ENCODE results near the gene ZNF19.

ZNF19 gene

DNA sequence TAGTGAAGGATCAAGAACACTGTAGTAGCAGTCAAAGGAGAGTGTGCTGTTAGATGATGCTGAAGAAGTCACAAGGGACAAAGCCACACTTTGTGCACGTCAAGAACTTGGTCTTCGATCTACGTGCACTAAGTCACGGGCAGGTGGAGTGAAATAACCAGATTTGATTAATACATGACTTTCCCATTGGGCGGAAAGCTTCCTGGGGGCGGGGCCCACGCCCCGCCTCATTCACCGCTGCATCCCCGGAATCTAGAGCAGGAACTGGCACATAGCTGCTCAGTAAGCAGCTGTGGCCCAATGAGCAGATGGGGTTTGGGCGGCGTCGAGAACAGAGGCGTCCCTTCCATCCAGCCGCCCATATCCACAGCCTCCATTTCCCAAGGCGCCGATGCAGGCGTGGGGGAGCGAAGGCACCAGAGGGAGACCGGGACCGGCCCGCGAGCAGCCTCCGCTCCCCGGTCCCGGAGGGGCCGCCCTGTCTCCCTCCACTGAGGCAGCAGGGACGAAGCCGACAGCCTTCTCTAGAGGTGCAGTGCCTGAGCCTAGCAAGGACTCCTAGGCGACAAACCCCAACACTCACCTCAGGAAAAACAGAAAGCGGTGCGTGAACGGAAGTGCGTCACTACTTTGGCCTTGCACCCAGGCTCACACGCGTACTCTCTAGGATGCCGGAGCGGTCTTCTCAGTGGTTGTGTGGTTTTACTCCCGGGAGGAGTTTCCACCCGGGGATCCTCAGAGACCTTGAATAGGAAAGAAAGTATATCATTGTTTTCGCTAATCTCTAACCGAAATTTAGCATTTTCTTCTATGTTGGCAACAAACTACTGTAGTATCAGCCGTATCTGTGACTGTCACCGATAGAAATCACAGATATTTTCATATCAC lies 4.9 kb downstream of the ZNF19 start:
- peak; percentile 67 to 85 for DNase-seq

DNA sequence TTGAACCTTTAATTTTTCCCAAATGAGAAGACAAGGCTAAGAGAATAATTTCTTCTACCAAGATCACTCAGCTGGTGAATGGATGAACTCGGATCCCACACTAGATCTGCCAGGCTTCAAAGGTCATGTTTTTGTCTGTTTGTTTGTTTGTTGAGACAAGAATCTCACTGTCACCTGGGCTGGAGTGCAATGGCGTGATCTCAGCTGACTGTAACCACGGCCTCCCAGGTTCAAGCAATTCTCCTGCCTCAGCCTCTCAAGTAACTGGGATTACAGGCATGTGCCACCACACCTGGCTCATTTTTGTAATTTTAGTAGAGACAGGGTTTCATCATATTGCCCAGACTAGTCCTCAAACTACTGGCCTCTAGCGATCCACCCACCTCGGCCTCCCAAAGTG lies 6.6 kb downstream of the ZNF19 start:
- DNase-seq: no peak

- DNase-seq: no peak
Observed at GRCh38 chr16:71480956-71481355, 8.2 kb downstream of the ZNF19 start.

DNA sequence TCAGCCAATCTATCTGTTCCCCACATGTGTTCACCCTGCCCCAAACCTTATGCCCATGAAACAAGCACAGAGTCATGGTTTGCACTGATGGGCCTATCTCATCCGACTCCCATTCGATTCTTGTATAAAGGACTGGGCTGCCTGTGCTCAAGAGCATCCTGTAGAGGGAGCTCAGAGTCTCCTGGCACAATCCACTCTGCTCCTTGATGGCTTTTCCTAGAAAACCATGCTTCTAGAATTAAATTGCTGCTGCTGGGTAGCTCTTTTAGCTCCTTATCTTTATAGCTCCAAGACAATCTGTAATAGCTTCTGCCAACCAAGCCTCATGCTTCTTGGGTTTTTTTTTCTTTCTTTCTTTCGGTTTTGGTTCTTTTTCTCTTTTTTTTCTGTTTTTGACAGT lies 9.7 kb downstream of the ZNF19 start:
- DNase-seq: peak; percentile 2 to 3

DNA sequence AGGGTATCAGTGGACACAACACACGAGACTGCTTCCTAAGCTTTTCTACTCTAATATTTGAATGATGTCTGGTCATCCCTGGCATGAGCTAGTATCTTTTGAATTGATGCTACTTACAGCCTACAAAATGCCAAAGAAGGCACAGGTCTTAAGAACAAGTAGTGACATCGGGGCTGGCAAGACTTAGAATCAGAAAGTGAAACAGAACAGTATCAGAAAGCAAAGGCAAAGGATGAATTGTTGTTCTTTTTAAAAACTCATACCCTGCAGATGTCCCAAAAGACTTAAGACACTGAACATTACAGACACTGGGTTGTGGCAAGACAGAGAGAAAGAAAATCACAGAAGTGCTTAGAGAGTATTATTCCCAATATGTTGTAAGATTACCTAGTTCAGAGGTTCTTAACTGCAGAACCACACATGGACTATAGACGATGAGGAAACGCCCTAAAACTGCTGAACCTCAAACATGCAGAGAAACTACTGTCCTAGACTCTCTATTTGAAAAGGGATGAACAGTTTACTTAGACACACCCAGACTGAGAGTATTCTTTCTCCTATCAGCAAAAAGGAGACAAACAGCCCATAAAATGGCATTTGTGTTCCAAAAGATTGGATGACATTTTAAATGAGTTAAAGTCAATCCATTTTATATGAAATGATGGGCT lies 12.5 kb downstream of the ZNF19 start:
- no peak for DNase-seq

- DNase-seq: no peak
Observed at GRCh38 chr16:71474864-71475263, 14.3 kb downstream of the ZNF19 start.

- no peak for DNase-seq
Observed at GRCh38 chr16:71473891-71474290, 15.2 kb downstream of the ZNF19 start.

- DNase-seq: no peak
Observed at GRCh38 chr16:71472931-71473330, 16.2 kb downstream of the ZNF19 start.

DNA sequence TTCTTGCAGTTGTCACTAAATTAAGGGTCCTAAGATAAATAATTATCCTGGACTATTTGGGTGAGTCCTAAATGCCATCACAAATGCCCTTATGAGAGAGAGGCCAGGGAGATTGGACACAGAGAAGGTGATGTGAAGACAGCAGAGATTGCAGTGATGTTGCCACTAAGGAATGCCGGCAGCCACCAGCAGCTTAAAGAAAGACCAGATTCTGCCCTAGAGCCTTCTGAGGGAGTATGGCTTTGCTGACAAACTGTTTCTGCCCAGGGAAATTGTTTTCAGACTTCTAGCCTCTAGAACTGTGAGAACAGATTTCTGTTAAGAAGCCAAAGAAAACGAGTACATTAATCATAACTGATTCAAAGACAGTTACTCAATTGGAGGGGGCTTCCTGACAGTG lies 17.1 kb downstream of the ZNF19 start:
- no peak for DNase-seq

DNA sequence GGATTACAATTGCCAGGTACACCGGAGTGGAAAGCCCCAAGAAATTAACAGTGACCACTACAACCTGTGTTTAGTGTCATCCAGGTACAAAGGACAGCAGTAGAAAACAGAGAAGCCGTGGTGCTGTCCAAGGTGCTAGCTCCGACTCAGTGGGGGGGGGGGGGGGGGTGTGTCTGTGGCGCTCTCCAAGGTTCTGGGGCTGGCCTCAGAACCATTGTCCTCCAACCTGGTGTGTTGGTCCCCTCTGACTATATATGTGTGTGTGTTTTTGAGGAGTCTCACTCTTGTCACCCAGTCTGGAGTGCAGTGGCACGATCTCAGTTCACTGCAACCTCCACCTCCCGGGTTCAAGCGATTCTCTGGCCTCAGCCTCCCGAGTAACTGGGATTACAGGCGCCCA lies 21.3 kb downstream of the ZNF19 start:
- no peak for DNase-seq

- no peak for DNase-seq
Observed at GRCh38 chr16:71464231-71464630, 24.9 kb downstream of the ZNF19 start.

DNA sequence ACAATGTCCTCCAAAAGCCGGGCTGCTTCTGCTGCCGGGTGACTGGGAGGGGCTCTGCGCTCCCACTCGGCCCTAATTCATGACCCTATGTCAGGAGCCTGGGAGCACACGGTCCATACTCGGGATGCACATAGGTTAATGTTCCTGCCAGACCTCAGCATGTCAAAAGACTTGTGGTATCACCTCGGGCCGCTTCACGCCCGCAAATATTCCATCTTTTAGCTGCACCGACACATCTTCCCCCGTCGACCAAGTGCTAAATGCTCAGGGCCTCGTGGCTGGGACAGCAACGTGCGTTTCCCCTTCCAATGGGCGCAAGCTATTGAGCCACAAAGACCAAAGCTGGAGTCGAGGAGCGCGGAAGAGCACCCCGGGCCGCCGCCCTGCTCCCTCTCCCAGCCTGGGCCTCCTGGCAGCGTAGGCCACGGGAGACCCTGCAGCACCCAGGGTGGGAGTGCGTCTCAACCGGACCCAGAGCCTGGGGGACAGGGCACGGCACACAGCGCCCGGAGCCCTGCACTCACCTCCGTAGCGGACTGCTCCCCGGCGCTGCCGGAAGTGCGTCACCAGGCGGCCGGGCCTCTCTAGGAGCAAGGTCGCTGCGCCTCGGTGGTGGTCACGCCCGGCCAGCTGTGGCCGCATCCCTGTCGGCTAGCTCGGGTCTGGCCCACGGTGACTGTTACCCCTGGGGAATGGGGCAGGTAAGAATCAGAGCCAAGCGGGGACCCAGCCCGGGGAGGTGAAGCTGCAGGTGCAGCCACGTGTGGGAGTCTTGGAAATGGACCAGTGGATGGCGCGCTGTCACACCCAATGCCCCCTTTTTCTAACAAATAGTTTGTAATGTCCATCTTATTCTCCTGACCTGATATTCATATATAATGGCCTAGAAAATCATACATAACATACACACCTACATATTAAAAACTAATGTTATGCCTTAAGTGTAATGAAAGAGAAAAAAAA lies 27.2 kb downstream of the ZNF19 start, which contains the start of gene ZNF23:
TSS of gene ZNF23 (minus strand) at position 562 of the 963 bp plus-strand sequence. CDS start 5,451 bp downstream, outside the sequence.
- DNase-seq: peak; percentile 63 to 69

GRCh38 chr16:71460941-71461340 lies 28.2 kb downstream of the ZNF19 start:
- no peak for DNase-seq

DNA sequence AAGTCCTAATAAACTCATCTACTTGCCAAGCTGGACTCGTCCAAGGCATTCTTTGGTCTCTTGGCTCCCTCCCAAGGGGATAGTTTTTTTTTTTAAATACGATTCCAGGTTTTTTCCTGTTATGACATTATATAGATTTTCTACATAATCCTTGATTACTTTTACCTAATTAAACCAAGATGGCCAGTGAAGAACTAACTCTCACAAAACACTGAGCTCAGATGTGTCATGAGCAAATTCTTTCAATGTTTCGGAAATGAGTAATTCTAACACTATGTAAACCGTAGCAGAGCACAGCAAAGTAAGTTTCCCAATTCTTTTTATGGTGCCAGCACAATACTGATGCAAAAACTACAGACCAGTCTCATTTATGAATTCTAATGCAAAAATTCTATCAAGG lies 28.9 kb downstream of the ZNF19 start:
- DNase-seq: no peak

GRCh38 chr16:71459510-71459909 lies 29.6 kb downstream of the ZNF19 start:
- DNase-seq: no peak

GRCh38 chr16:71456801-71457200 lies 32.3 kb downstream of the ZNF19 start:
- DNase-seq: no peak

- no peak for DNase-seq
Observed at GRCh38 chr16:71453036-71453435, 36.1 kb downstream of the ZNF19 start.

- DNase-seq: no peak
Observed at GRCh38 chr16:71449020-71449419, 40.1 kb downstream of the ZNF19 start.

DNA sequence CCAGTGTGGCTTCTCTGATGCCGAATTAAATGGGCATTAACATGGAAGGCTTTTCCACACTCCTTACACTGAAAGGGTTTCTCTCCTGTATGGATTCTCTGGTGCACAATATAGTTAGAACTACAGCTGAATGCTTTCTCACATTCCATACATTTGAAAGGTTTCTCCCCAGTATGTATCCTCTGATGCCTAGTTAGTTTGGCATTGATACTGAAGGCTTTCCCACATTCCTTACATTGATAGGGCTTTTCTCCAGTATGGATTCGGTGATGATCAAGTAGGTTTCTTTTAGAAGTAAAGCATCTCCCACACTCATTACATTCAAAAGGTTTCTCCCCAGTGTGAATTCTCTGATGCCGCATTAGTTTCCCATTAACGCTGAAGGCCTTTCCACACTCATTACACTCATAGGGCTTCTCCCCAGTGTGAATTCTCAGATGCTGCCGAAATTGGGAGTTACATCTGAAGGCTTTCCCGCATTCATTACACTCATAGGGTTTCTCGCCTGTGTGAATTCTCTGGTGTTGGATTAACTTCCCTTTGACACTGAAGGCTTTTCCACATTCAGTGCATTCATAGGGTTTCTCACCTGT lies 40.8 kb downstream of the ZNF19 start:
- DNase-seq: no peak

- DNase-seq: no peak
Observed at GRCh38 chr16:71443714-71444113, 45.4 kb downstream of the ZNF19 start.

DNA sequence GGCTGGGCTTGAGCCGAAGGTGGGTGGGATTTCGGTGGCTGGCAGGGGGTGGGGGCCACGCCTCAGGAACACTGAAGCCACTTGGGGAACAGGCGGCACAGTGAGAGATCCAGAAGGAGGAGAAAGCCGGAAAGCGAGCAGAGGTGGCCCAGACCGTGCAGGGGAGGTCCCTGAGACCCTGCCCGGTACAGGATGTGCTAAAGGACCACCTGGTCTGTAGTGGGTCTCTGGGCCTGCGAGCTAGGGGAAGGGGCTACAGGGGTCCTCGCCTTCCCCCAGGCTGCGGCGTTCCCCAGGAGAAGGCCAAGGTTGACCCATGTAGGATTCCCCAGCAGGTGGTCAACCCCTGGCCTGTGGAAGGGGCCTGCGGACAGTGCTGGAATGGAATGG lies 47.1 kb downstream of the ZNF19 start, which contains the start of gene TLE7:
TSS of gene TLE7 (minus strand) at position 4 of the 390 bp plus-strand sequence. CDS start 8,730 bp downstream, outside the sequence.
- DNase-seq: no peak

- no peak for DNase-seq
Observed at GRCh38 chr16:71441348-71442050, 47.6 kb downstream of the ZNF19 start.
